ENCODE data around the gene EIF3D.
A peak's percentile ranks its signal among the peaks of the same experiment; 100 is the strongest.

EIF3D gene

GRCh38 chr22:36480941-36481392 lies 48.0 kb downstream of the EIF3D start:
- H3K79me2 ChIP-seq (ENCODE audit: insufficient read depth, low read depth) = no peaks in the 10 kb centered on the region; the same call in 1 of the 2 replicates
- H3K9ac ChIP-seq = peak overlapping the region; percentile 95
- H3K27me3 ChIP-seq (ENCODE audit: insufficient read depth, low read depth) = no peaks in the 10 kb centered on the region
- peak overlapping the region; percentile 64 for H2AFZ ChIP-seq (ENCODE audit: low read depth)
- H3K36me3 ChIP-seq (ENCODE audit: insufficient read depth) = peaks cover 5% of the 10 kb centered on the region; the same call in 1 of the 2 replicates
- TF ChIP-seq CTCF (conservative IDR thresholded peaks at IDR 0.05; ENCODE audit: low read depth, low read length) = no peak
- no peak overlapping the region for H3K4me3 ChIP-seq (IDR thresholded peaks at IDR 0.05; ENCODE audit: insufficient read depth, low read depth, low read length)
- peaks cover 21% of the 10 kb centered on the region for H3K4me1 ChIP-seq (ENCODE audit: low read depth, poor library complexity, severe bottlenecking)
- no peaks in the 10 kb centered on the region for H4K20me1 ChIP-seq (ENCODE audit: insufficient read depth)
- peak overlapping the region; percentile 97 for H3K27ac ChIP-seq
- H3K4me2 ChIP-seq = peak overlapping the region; percentile 88

GRCh38 chr22:36478966-36479365 lies 50.0 kb downstream of the EIF3D start:
- H3K36me3 ChIP-seq (ENCODE audit: insufficient read depth) = peaks cover 5% of the 10 kb centered on the region; the same call in 1 of the 2 replicates
- H3K4me1 ChIP-seq (ENCODE audit: low read depth, poor library complexity, severe bottlenecking) = peaks cover 21% of the 10 kb centered on the region
- no peak overlapping the region for H3K4me2 ChIP-seq
- no peaks in the 10 kb centered on the region for H3K27me3 ChIP-seq (ENCODE audit: insufficient read depth, low read depth)
- H4K20me1 ChIP-seq (ENCODE audit: insufficient read depth) = no peaks in the 10 kb centered on the region
- H3K9ac ChIP-seq = no peak overlapping the region
- TF ChIP-seq CTCF (conservative IDR thresholded peaks at IDR 0.05; ENCODE audit: low read depth, low read length) = no peak
- H3K4me3 ChIP-seq (IDR thresholded peaks at IDR 0.05; ENCODE audit: insufficient read depth, low read depth, low read length) = no peak overlapping the region
- H2AFZ ChIP-seq (ENCODE audit: low read depth) = no peak overlapping the region
- no peak overlapping the region for H3K27ac ChIP-seq
- no peaks in the 10 kb centered on the region; the same call in 1 of the 2 replicates for H3K79me2 ChIP-seq (ENCODE audit: insufficient read depth, low read depth)

GRCh38 chr22:36475341-36475740 lies 53.6 kb downstream of the EIF3D start:
- Histone ChIP-seq H3K9ac (no peak overlapping the region), H3K27me3 (ENCODE audit: insufficient read depth, low read depth) (no peaks in the 10 kb centered on the region), H3K79me2 (ENCODE audit: insufficient read depth, low read depth) (no peaks in the 10 kb centered on the region; the same call in 1 of the 2 replicates), H3K4me3 (IDR thresholded peaks at IDR 0.05; ENCODE audit: insufficient read depth, low read depth, low read length) (no peak overlapping the region), H3K27ac (no peak overlapping the region), H2AFZ (ENCODE audit: low read depth) (no peak overlapping the region), H3K4me1 (ENCODE audit: low read depth, poor library complexity, severe bottlenecking) (peaks cover 13% of the 10 kb centered on the region), H3K4me2 (no peak overlapping the region), H4K20me1 (ENCODE audit: insufficient read depth) (no peaks in the 10 kb centered on the region), H3K36me3 (ENCODE audit: insufficient read depth) (peaks cover 5% of the 10 kb centered on the region; the same call in 1 of the 2 replicates)
- no peak for TF ChIP-seq CTCF (conservative IDR thresholded peaks at IDR 0.05; ENCODE audit: low read depth, low read length)

GRCh38 chr22:36472689-36473088 lies 56.3 kb downstream of the EIF3D start:
- peaks cover 29% of the 10 kb centered on the region for H3K4me1 ChIP-seq (ENCODE audit: low read depth, poor library complexity, severe bottlenecking)
- no peak for TF ChIP-seq CTCF (conservative IDR thresholded peaks at IDR 0.05; ENCODE audit: low read depth, low read length)

More at GRCh38 chr22:36472689-36473088, 56.3 kb downstream of the EIF3D start:
- Histone ChIP-seq H3K4me2 (no peak overlapping the region), H3K27ac (no peak overlapping the region), H4K20me1 (ENCODE audit: insufficient read depth) (no peaks in the 10 kb centered on the region), H3K4me3 (IDR thresholded peaks at IDR 0.05; ENCODE audit: insufficient read depth, low read depth, low read length) (no peak overlapping the region), H3K27me3 (ENCODE audit: insufficient read depth, low read depth) (no peaks in the 10 kb centered on the region), H2AFZ (ENCODE audit: low read depth) (no peak overlapping the region), H3K9ac (no peak overlapping the region), H3K79me2 (ENCODE audit: insufficient read depth, low read depth) (no peaks in the 10 kb centered on the region), H3K36me3 (ENCODE audit: insufficient read depth) (no peaks in the 10 kb centered on the region)

All from KMS-11 (cell line).